ENCODE results near the gene CNGA2. TPM values are rescaled to one million over a fixed set of nuclear protein-coding genes. Genes with fewer than 3 reads are reported as not detected.

The CNGA2 gene
- total and polyA plus RNA-seq, 9 of the 15 experiments (the other 6 are each of a cell fraction or from before 2014, with no cell fraction given) = not detected

GRCh38 chrX:151714362-151714761 is 20.2 kb upstream of the CNGA2 start:
- Histone ChIP-seq H3K9me1 (ENCODE audit: control insufficient read depth, insufficient read depth, low read length) (no peaks in the 10 kb centered on the region), H3K27ac (ENCODE audit: extremely low read depth, low read depth, low read length) (no peak overlapping the region), H4K20me1 (replicated peaks; ENCODE audit: control insufficient read depth, insufficient read depth, low read length) (no peaks in the 10 kb centered on the region), H3K27me3 (ENCODE audit: control insufficient read depth in 2 of 2, insufficient read depth in 2 of 2, low read length in 2 of 2) (peaks cover 0 to 6% of the 10 kb centered on the region in 2 experiments; a peak in 3 of 5 replicates), H3K36me3 (ENCODE audit: control insufficient read depth, insufficient read depth, low read length) (no peaks in the 10 kb centered on the region), H3K4me1 (replicated peaks in 1 of 2; ENCODE audit: control insufficient read depth in 2 of 2, insufficient read depth in 2 of 2, low read length in 2 of 2) (no peaks in the 10 kb centered on the region; a peak in 1 of 5 replicates), H3K4me2 (ENCODE audit: insufficient read depth, low read length) (no peak overlapping the region), H3K4me3 (no peak overlapping the region), H3K79me2 (ENCODE audit: control insufficient read depth, insufficient read depth, low read length) (no peaks in the 10 kb centered on the region), H3K9ac (ENCODE audit: insufficient read depth in 1 of 2, low read depth in 2 of 2, low read length in 2 of 2) (no peak overlapping the region), H2AFZ (ENCODE audit: low read depth, low read length) (no peak overlapping the region), H3K9me3 (replicated peaks; ENCODE audit: control insufficient read depth, insufficient read depth, low read depth, low read length) (no peaks in the 10 kb centered on the region)
- TF ChIP-seq RNF2 (IDR thresholded peaks at IDR 0.05) = no peak
- TF ChIP-seq ZNF449 (CRISPR knock-in tag; IDR thresholded peaks at IDR 0.05) = no peak
- TF ChIP-seq ZNF212 (CRISPR knock-in tag; IDR thresholded peaks at IDR 0.05) = no peak
- no peak for TF ChIP-seq ZNF830 (CRISPR knock-in tag; IDR thresholded peaks at IDR 0.05)
- TF ChIP-seq RBBP5 (IDR thresholded peaks at IDR 0.05; ENCODE audit: borderline replicate concordance, insufficient read depth, low read length, poor library complexity, severe bottlenecking) = no peak
- TF ChIP-seq GABPB1 (CRISPR knock-in tag; IDR thresholded peaks at IDR 0.05) = no peak
- TF ChIP-seq, protein P1, sequence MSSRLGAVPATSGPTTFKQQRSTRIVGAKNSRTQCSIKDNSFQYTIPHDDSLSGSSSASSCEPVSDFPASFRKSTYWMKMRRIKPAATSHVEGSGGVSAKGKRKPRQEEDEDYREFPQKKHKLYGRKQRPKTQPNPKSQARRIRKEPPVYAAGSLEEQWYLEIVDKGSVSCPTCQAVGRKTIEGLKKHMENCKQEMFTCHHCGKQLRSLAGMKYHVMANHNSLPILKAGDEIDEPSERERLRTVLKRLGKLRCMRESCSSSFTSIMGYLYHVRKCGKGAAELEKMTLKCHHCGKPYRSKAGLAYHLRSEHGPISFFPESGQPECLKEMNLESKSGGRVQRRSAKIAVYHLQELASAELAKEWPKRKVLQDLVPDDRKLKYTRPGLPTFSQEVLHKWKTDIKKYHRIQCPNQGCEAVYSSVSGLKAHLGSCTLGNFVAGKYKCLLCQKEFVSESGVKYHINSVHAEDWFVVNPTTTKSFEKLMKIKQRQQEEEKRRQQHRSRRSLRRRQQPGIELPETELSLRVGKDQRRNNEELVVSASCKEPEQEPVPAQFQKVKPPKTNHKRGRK (tag; IDR thresholded peaks at IDR 0.05) = no peak
- TF ChIP-seq PPARD (CRISPR knock-in tag; IDR thresholded peaks at IDR 0.05) = no peak
- no peak for TF ChIP-seq SREBF2 (CRISPR knock-in tag; IDR thresholded peaks at IDR 0.05)
- TF ChIP-seq BRF1 (IDR thresholded peaks at IDR 0.05; ENCODE audit: borderline replicate concordance, extremely low read depth, insufficient read length) = no peak
- no peak for TF ChIP-seq ZNF668 (CRISPR knock-in tag; IDR thresholded peaks at IDR 0.05)
- TF ChIP-seq SPI1 (IDR thresholded peaks at IDR 0.05; ENCODE audit: borderline replicate concordance, low read depth, low read length) = no peak
- no peak for TF ChIP-seq NBN (IDR thresholded peaks at IDR 0.05; ENCODE audit: low read depth)
- TF ChIP-seq KLF16 (IDR thresholded peaks at IDR 0.05) = no peak
- TF ChIP-seq, protein P2, sequence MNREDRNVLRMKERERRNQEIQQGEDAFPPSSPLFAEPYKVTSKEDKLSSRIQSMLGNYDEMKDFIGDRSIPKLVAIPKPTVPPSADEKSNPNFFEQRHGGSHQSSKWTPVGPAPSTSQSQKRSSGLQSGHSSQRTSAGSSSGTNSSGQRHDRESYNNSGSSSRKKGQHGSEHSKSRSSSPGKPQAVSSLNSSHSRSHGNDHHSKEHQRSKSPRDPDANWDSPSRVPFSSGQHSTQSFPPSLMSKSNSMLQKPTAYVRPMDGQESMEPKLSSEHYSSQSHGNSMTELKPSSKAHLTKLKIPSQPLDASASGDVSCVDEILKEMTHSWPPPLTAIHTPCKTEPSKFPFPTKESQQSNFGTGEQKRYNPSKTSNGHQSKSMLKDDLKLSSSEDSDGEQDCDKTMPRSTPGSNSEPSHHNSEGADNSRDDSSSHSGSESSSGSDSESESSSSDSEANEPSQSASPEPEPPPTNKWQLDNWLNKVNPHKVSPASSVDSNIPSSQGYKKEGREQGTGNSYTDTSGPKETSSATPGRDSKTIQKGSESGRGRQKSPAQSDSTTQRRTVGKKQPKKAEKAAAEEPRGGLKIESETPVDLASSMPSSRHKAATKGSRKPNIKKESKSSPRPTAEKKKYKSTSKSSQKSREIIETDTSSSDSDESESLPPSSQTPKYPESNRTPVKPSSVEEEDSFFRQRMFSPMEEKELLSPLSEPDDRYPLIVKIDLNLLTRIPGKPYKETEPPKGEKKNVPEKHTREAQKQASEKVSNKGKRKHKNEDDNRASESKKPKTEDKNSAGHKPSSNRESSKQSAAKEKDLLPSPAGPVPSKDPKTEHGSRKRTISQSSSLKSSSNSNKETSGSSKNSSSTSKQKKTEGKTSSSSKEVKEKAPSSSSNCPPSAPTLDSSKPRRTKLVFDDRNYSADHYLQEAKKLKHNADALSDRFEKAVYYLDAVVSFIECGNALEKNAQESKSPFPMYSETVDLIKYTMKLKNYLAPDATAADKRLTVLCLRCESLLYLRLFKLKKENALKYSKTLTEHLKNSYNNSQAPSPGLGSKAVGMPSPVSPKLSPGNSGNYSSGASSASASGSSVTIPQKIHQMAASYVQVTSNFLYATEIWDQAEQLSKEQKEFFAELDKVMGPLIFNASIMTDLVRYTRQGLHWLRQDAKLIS (CRISPR knock-in tag; IDR thresholded peaks at IDR 0.05) = no peak
- TF ChIP-seq, protein P3, sequence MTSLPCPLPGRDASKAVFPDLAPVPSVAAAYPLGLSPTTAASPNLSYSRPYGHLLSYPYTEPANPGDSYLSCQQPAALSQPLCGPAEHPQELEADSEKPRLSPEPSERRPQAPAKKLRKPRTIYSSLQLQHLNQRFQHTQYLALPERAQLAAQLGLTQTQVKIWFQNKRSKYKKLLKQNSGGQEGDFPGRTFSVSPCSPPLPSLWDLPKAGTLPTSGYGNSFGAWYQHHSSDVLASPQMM (CRISPR knock-in tag; IDR thresholded peaks at IDR 0.05) = no peak
- ChIA-PET POLR2A (no interaction called here), CTCF (ENCODE audit: low intra/inter-chr PET ratio) (interaction anchor here (1.2 kb wide), 1 partner anchor 1201 kb away, joined by 3 read pairs; no protein-coding TSS in a partner anchor)
- BruUV-seq (replicated peaks) = no TSS peak
- in situ Hi-C loops (cut with MboI) (no loop called here), intact Hi-C loops (cut with micrococcal nuclease) (no loop called here)
- DNase-seq (ENCODE audit: extremely low read depth in 1 of 4, low spot score in 3 of 4) = no peak
- WGBS (ENCODE audit: insufficient coverage, low coverage, missing lambda C conversion rate) = 3% methylated on average over 3 of the region's 5 CpGs
- no peak for ATAC-seq
- FAIRE-seq = no peak

All from K562 (cell line).